Measurements from ENCODE around the gene STON1. TPM values are rescaled to one million over a fixed set of nuclear protein-coding genes. Genes with fewer than 3 reads are reported as not detected.

The STON1 gene
- total RNA-seq, 1 donor from 2014 or later = 0.79 TPM

DNA sequence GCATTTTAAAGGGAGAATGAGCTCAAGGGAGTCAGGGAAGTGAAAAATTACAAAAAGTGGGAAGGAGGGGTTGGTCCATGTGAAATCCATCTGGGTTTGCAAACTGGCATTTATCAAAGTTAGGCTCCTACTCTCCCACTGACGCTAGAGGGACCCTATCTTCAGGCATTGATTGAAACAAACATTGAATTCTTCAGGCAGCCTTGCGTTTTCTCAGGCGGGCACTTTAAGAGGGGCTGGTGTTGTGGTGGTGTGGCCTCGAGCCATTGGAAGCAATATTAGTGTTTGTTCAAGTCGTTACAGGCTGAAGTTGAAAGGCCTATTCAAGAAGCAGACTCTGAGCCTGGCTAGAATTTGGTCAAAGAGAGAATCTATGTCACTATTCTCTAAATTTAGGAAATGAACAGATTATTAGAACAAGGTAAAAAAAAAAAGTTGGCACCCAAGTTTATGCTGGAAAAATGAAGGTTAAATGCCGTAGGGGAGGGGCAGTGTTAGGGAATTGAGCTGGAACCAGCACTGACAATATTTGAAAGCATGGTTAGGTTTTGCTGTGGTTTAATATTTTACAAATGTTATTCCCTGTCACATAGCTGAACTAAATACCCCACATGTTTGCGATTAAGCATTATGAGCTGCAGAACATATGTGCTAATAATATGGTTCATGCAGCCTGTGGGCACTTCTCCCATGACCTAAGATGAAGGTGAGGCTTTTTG, 36.8 kb downstream of the STON1 start:
- Histone ChIP-seq H3K36me3 (ENCODE audit: control insufficient read depth, insufficient read depth, low read length) (no peaks in the 10 kb centered on the region), H3K4me3 (ENCODE audit: low read depth, low read length) (no peak overlapping the region), H3K27me3 (ENCODE audit: control insufficient read depth, insufficient read depth, low read length) (no peaks in the 10 kb centered on the region)
- FAIRE-seq (no peak), DNase-seq (ENCODE audit: low read depth) (no peak)
- peak; percentile 11 for TF ChIP-seq CTCF (IDR thresholded peaks at IDR 0.05; ENCODE audit: insufficient read depth, low read length, severe bottlenecking)

DNA sequence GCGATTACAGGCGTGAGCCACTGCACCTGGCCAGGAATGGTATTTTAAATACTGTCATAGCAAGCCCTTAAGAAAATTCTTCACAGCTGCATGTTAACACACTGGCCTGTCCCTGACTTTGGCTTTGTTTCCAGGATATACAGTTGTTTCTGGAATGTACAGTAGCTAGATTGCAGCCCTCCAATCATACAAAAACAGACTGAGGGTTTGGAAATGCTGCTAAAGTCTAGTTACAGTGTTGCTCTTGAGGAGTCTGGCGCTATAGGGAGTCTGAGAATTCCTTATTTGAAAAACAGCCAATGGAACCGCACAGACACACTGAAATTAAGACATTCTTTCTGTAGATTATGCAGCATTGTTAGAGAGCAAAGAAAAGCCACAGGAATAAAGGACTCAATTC, 37.7 kb downstream of the STON1 start:
- Histone ChIP-seq H3K27me3 (ENCODE audit: control insufficient read depth, insufficient read depth, low read length) (no peaks in the 10 kb centered on the region), H3K36me3 (ENCODE audit: control insufficient read depth, insufficient read depth, low read length) (no peaks in the 10 kb centered on the region), H3K4me3 (ENCODE audit: low read depth, low read length) (no peak overlapping the region)
- FAIRE-seq (no peak), DNase-seq (ENCODE audit: low read depth) (no peak)
- TF ChIP-seq CTCF (IDR thresholded peaks at IDR 0.05; ENCODE audit: insufficient read depth, low read length, severe bottlenecking) = no peak

GRCh38 chr2:48568547-48568946, 38.6 kb downstream of the STON1 start:
- Histone ChIP-seq H3K27me3 (ENCODE audit: control insufficient read depth, insufficient read depth, low read length) (no peaks in the 10 kb centered on the region), H3K4me3 (ENCODE audit: low read depth, low read length) (no peak overlapping the region), H3K36me3 (ENCODE audit: control insufficient read depth, insufficient read depth, low read length) (no peaks in the 10 kb centered on the region)
- DNase-seq (ENCODE audit: low read depth) (no peak), FAIRE-seq (no peak)
- TF ChIP-seq CTCF (IDR thresholded peaks at IDR 0.05; ENCODE audit: insufficient read depth, low read length, severe bottlenecking) = no peak

DNA sequence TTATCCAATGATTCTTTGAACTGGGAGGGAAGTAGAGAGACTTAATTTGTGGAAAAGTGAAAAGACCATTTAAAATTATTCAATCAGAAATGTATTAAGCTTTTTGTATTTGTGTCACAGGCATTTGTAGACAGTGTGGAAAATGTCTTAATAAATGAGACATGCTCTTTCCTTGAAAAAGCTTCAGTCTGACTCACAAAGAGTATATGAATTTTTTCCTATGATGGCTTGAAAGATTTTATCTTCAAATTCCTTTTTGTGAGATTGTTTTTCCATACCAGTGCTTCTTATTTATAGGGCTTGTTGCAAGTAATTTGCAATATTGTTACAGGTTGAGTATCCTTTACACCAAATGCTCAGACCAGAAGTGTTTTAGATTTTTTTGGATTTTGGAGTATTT, 39.5 kb downstream of the STON1 start:
- TF ChIP-seq CTCF (IDR thresholded peaks at IDR 0.05; ENCODE audit: insufficient read depth, low read length, severe bottlenecking) = no peak
- Histone ChIP-seq H3K27me3 (ENCODE audit: control insufficient read depth, insufficient read depth, low read length) (no peaks in the 10 kb centered on the region), H3K4me3 (ENCODE audit: low read depth, low read length) (no peak overlapping the region), H3K36me3 (ENCODE audit: control insufficient read depth, insufficient read depth, low read length) (no peaks in the 10 kb centered on the region)
- no peak for DNase-seq (ENCODE audit: low read depth)
- FAIRE-seq = no peak

DNA sequence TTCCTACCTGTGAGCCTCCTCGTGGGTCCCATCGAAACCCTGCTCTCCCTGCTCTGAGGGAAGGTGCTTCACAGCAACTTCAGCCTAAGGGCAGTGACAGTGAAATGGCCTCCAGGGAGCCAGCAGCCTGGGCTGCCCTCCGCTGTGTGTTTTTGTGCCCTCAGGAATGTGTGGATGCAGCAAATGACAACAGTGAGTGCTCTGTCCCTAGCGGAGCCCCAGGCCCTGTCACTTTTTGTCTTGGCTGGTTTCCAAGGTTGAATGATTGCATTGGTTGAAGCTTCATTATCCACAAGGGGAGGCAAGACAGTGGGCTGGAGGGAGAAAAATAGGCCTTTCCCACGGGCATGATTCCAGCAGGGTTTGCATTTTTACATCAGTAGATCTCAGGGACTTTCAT, 42.9 kb downstream of the STON1 start:
- H3K36me3 ChIP-seq (ENCODE audit: control insufficient read depth, insufficient read depth, low read length) = no peaks in the 10 kb centered on the region
- FAIRE-seq (peak; percentile 66), DNase-seq (ENCODE audit: low read depth) (no peak)
- no peaks in the 10 kb centered on the region for H3K27me3 ChIP-seq (ENCODE audit: control insufficient read depth, insufficient read depth, low read length)
- no peak for TF ChIP-seq CTCF (IDR thresholded peaks at IDR 0.05; ENCODE audit: insufficient read depth, low read length, severe bottlenecking)
- H3K4me3 ChIP-seq (ENCODE audit: low read depth, low read length) = no peak overlapping the region

All from bronchial epithelial cell (primary cell).